NB4 (cell line): ENCODE data around the gene RANBP3L.

Experiments
- DNase-seq: peaks from one replicate; pipeline ENCODE4 v3.0.0; 2010; ENCODE audit warnings: low read depth
- H3K4me3 ChIP-seq: one replicate; pipeline ENCODE4 v1.5.1; 2011; ENCODE audit warnings: mild to moderate bottlenecking, low read depth, low read length, moderate library complexity
- CTCF ChIP-seq: IDR thresholded peaks from one replicate; pipeline ENCODE4 v1.5.1; 2012; ENCODE audit warnings: low read depth, low read length
- MAX ChIP-seq: IDR thresholded peaks from 2 replicates; pipeline ENCODE4 v1.6.1; 2011; ENCODE audit warnings: low read depth, low read length
- MYC ChIP-seq: IDR thresholded peaks from 2 replicates; pipeline ENCODE4 v1.6.1; 2011; ENCODE audit warnings: low read depth, low read length
- POLR2A ChIP-seq: IDR thresholded peaks from 2 replicates; pipeline ENCODE4 v1.6.1; 2011; ENCODE audit warnings: mild to moderate bottlenecking; ENCODE audit not compliant: insufficient read length; ENCODE audit errors: extremely low read depth

RANBP3L gene

GRCh38 chr5:36304095-36304805 is 2.5 kb upstream of the RANBP3L start:
- peak; percentile 4 for DNase-seq
- H3K4me3 ChIP-seq: no peak overlapping the region
- TF ChIP-seq MYC (no peak), POLR2A (no peak), MAX (no peak), CTCF (no peak)

GRCh38 chr5:36300927-36301540 is 668 bp downstream of the RANBP3L start:
- DNase-seq: no peak
- H3K4me3 ChIP-seq: no peak overlapping the region
- TF ChIP-seq MAX (no peak), POLR2A (no peak), CTCF (no peak), MYC (no peak)

- TF ChIP-seq CTCF (no peak), POLR2A (no peak)
- no peak for DNase-seq
- no peak overlapping the region for H3K4me3 ChIP-seq
Observed at GRCh38 chr5:36300191-36300926, 1.3 kb downstream of the RANBP3L start.

- H3K4me3 ChIP-seq: no peak overlapping the region
- DNase-seq: no peak
- TF ChIP-seq MYC (no peak), POLR2A (no peak), CTCF (no peak), MAX (no peak)
Observed at GRCh38 chr5:36298552-36298951, 3.1 kb downstream of the RANBP3L start.

GRCh38 chr5:36297653-36298052 is 4.0 kb downstream of the RANBP3L start:
- no peak overlapping the region for H3K4me3 ChIP-seq
- TF ChIP-seq CTCF (no peak), MAX (no peak), MYC (no peak), POLR2A (no peak)
- no peak for DNase-seq
